Measurements from ENCODE around the gene RAPGEF5.

The RAPGEF5 gene

DNA sequence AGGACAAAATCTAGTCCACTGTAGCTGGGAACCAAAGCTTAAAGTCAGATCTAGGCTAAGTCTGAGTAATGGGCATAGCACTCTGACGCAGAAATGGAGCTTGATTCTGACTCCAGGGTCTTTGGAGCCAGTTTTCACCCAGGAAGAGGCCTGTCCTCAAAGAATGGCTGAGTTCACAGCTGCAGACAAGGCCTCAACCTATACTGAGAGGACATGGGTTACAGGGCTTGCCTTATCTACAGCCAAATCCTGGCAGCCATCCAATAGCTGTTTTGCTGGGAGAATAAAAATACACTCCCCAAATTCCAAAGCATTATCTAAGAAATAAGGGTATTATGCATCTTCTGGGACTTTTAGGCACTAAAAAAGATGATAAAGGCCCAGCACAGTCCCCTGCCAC lies 154.8 kb downstream of the RAPGEF5 start:
- Histone ChIP-seq H3K27me3 (ENCODE audit: insufficient read depth, poor library complexity, severe bottlenecking) (peaks cover 7% of the 10 kb centered on the region), H3K4me3 (replicated peaks; ENCODE audit: insufficient read depth, low read length) (no peak overlapping the region), H3K27ac (replicated peaks) (no peak overlapping the region)
- DNase-seq (ENCODE audit: low read depth in 1 of 2, low spot score in 1 of 2): no peak
- TF ChIP-seq CTCF (IDR thresholded peaks at IDR 0.05; ENCODE audit: insufficient read depth, low read length) (no peak), SPI1 (IDR thresholded peaks at IDR 0.05; ENCODE audit: borderline replicate concordance, low read depth) (no peak), GABPA (IDR thresholded peaks at IDR 0.05; ENCODE audit: low read depth) (no peak), POLR2AphosphoS5 (IDR thresholded peaks at IDR 0.05; ENCODE audit: low read depth) (no peak)
- TF ChIP-seq, protein P1, sequence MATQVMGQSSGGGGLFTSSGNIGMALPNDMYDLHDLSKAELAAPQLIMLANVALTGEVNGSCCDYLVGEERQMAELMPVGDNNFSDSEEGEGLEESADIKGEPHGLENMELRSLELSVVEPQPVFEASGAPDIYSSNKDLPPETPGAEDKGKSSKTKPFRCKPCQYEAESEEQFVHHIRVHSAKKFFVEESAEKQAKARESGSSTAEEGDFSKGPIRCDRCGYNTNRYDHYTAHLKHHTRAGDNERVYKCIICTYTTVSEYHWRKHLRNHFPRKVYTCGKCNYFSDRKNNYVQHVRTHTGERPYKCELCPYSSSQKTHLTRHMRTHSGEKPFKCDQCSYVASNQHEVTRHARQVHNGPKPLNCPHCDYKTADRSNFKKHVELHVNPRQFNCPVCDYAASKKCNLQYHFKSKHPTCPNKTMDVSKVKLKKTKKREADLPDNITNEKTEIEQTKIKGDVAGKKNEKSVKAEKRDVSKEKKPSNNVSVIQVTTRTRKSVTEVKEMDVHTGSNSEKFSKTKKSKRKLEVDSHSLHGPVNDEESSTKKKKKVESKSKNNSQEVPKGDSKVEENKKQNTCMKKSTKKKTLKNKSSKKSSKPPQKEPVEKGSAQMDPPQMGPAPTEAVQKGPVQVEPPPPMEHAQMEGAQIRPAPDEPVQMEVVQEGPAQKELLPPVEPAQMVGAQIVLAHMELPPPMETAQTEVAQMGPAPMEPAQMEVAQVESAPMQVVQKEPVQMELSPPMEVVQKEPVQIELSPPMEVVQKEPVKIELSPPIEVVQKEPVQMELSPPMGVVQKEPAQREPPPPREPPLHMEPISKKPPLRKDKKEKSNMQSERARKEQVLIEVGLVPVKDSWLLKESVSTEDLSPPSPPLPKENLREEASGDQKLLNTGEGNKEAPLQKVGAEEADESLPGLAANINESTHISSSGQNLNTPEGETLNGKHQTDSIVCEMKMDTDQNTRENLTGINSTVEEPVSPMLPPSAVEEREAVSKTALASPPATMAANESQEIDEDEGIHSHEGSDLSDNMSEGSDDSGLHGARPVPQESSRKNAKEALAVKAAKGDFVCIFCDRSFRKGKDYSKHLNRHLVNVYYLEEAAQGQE (IDR thresholded peaks at IDR 0.05; ENCODE audit: insufficient replicate concordance, low read depth): no peak

- no peak overlapping the region for H3K4me3 ChIP-seq (replicated peaks; ENCODE audit: insufficient read depth, low read length)
- no peak for DNase-seq (ENCODE audit: low read depth in 1 of 2, low spot score in 1 of 2)
- H3K27me3 ChIP-seq (ENCODE audit: insufficient read depth, poor library complexity, severe bottlenecking): peaks cover 7% of the 10 kb centered on the region
- no peak for TF ChIP-seq SPI1 (IDR thresholded peaks at IDR 0.05; ENCODE audit: borderline replicate concordance, low read depth)
- no peak for TF ChIP-seq POLR2AphosphoS5 (IDR thresholded peaks at IDR 0.05; ENCODE audit: low read depth)
- TF ChIP-seq CTCF (IDR thresholded peaks at IDR 0.05; ENCODE audit: insufficient read depth, low read length): no peak
- no peak for TF ChIP-seq GABPA (IDR thresholded peaks at IDR 0.05; ENCODE audit: low read depth)
- TF ChIP-seq, protein P1 (IDR thresholded peaks at IDR 0.05; ENCODE audit: insufficient replicate concordance, low read depth): no peak
- no peak overlapping the region for H3K27ac ChIP-seq (replicated peaks)
Observed at GRCh38 chr7:22201186-22201880, 155.6 kb downstream of the RAPGEF5 start.

DNA sequence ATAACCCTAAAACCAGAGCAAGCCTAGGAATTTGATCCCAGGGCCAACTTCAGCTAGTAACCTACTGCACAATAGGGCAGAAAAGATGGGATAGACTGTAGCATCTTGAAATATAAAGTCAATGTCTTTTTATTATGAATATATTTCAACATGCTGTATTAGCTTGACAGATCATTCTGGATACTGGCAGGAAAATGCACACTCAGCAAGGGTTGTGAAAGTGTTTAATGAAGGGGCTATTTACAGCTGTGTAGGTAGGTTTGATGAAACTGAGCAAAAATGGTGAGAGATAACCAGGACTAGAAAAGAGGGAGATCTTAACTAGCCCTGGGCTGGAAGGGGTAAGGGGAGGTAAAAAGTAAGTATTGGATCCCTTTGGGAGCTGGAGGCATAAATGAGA lies 156.2 kb downstream of the RAPGEF5 start:
- TF ChIP-seq, protein P1 (IDR thresholded peaks at IDR 0.05; ENCODE audit: insufficient replicate concordance, low read depth): no peak
- TF ChIP-seq CTCF (IDR thresholded peaks at IDR 0.05; ENCODE audit: insufficient read depth, low read length): no peak
- TF ChIP-seq GABPA (IDR thresholded peaks at IDR 0.05; ENCODE audit: low read depth): no peak
- Histone ChIP-seq H3K27me3 (ENCODE audit: insufficient read depth, poor library complexity, severe bottlenecking) (peaks cover 7% of the 10 kb centered on the region), H3K27ac (replicated peaks) (no peak overlapping the region), H3K4me3 (replicated peaks; ENCODE audit: insufficient read depth, low read length) (no peak overlapping the region)
- DNase-seq (ENCODE audit: low read depth in 1 of 2, low spot score in 1 of 2): no peak

Measured in HL-60 (cell line).